Skeletal muscle tissue (tissue), 4 donors: ENCODE data around the gene EMID1. TPM values are rescaled to one million over a fixed set of nuclear protein-coding genes. Genes with fewer than 3 reads are reported as not detected.

Experiments
- H3K27ac ChIP-seq: one replicate; pipeline ENCODE4 v1.7.0; 2013; ENCODE audit warnings: mild to moderate bottlenecking, low read depth, low read length, inconsistent platforms
- H3K27me3 ChIP-seq, 3 donors: one replicate each; pipeline ENCODE4 v1.7.0; 2013; ENCODE audit warnings: low read length in 3 of 3; ENCODE audit not compliant: control insufficient read depth in 3 of 3, insufficient read depth in 3 of 3
- H3K36me3 ChIP-seq, 3 donors: one replicate each; pipeline ENCODE4 v1.7.0; 2013; ENCODE audit warnings: low read length in 3 of 3; ENCODE audit not compliant: control insufficient read depth in 3 of 3, insufficient read depth in 3 of 3
- H3K4me1 ChIP-seq, 3 donors: one replicate each; pipeline ENCODE4 v1.7.0; 2013; ENCODE audit warnings: low read length in 3 of 3, mild to moderate bottlenecking in 3 of 3; ENCODE audit not compliant: control insufficient read depth in 3 of 3, insufficient read depth in 3 of 3
- H3K4me3 ChIP-seq, 3 donors: one replicate each; pipeline ENCODE4 v1.7.0; 2013; ENCODE audit warnings: low read length in 3 of 3
- H3K9ac ChIP-seq, 3 donors: one replicate each; pipeline ENCODE4 v1.7.0; 2013; ENCODE audit warnings: low read length in 3 of 3, mild to moderate bottlenecking in 3 of 3, moderate library complexity in 2 of 3, low read depth in 1 of 3
- H3K9me3 ChIP-seq, 3 donors: one replicate each; pipeline ENCODE4 v1.7.0; 2013; ENCODE audit warnings: low read length in 3 of 3; ENCODE audit not compliant: control insufficient read depth in 3 of 3
- total RNA-seq: library from RNA; depleted of rRNA; stranded (reverse); fragments of >200 nt; gene quantifications from one replicate; pipeline ENCODE4 v1.2.3, GENCODE V29; 2014
- donor health status: Osteomylitis.

Gene EMID1
- total RNA-seq, 1 donor from 2014 or later: 6.3 TPM

DNA sequence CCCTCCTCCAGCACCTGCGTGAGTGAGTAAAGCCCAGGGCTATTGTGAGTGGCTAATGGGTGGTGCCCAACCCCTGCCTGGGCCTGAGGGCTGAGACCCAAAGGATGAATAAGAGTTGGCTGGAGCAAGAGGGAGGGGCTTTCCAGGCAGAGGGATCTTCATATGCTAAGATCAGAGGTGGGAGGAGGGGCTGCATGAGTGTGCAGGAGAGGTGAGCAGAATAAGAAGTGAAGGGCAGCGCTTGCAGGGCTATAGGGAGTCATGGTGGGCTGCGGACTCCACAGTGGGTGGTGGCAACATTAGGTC, 3.9 kb downstream of the EMID1 start:
- no peak overlapping the region for H3K9ac ChIP-seq
- H3K36me3 ChIP-seq: no peaks in the 10 kb centered on the region
- H3K27ac ChIP-seq: no peak overlapping the region

DNA sequence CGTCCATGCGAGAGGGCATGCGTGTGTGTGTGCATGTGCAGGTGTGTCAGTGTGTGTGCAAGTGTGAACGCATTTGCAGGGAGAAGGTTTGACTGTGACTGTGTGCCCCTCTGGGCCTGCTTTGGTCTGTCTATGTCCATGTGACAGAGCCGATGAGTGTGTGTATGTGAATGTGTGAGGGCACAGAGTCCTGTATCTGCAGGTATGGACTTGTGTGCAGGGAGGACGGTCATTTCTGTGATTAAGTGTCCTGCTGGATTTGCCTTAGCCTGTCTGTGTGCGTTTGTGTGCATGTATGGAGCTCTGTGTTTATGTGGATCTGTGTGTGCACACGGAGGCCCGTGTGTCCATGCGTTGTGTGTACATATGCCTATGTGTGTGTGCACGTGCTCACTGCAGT, 5.4 kb downstream of the EMID1 start:
- H3K4me1 ChIP-seq: peaks cover 2 to 4% (median 4%) of the 10 kb centered on the region in 3 donors

More for the DNA sequence above, 3.9 kb downstream of the EMID1 start:
- no peaks in the 10 kb centered on the region for H3K9me3 ChIP-seq
- peaks cover 3 to 6% (median 5%) of the 10 kb centered on the region in 3 donors for H3K4me1 ChIP-seq
- no peak overlapping the region for H3K4me3 ChIP-seq
- H3K27me3 ChIP-seq: peaks cover 9 to 20% (median 19%) of the 10 kb centered on the region in 3 donors

DNA sequence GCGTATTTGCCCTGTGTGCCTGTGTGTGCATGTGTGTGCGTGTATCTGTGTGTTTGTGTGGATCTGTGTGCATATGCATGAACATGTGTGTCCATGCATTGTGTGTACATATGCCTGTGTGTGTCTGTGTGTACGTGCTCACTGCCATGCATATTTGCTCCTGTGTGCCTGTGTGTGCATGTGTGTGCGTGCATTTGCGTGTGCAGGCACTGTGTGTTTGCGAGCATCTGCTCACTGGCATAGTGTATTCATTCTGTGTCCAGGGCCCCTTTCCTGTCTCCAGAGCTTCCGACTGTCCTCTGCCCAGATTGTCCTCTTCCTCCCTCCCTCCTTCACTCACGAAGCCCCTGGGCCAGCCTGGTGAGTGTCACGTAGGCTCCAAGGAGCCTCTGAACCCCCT, 5.8 kb downstream of the EMID1 start:
- Histone ChIP-seq H3K36me3 (no peaks in the 10 kb centered on the region), H3K9ac (no peak overlapping the region), H3K27me3 (peaks cover 4 to 15% (median 13%) of the 10 kb centered on the region in 3 donors), H3K9me3 (no peaks in the 10 kb centered on the region), H3K27ac (no peak overlapping the region), H3K4me3 (no peak overlapping the region), H3K4me1 (no peaks in the 10 kb centered on the region)

More for the DNA sequence above, 5.4 kb downstream of the EMID1 start:
- H3K36me3 ChIP-seq: no peaks in the 10 kb centered on the region
- H3K9me3 ChIP-seq: no peaks in the 10 kb centered on the region
- no peak overlapping the region for H3K4me3 ChIP-seq
- H3K27me3 ChIP-seq: peaks cover 8 to 19% (median 17%) of the 10 kb centered on the region in 3 donors
- H3K27ac ChIP-seq: no peak overlapping the region
- no peak overlapping the region for H3K9ac ChIP-seq

DNA sequence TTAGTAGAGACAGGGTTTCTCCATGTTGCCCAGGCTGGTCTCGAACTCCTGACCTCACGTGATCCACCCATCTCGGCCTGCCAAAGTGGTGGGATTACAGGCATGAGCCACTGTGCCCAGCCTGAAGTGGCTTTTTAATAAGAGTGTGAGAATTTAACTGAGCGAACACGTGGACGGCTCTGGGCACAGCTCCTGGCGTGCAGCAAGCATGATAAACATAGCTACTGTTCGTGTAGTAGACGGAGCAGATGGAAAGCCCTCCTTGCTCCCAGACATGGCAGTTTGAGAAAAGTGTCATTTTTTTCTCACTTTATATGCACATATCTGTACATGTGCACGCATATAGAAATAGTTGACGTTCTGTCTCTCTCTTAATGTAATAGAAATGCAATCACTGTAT, 7.0 kb downstream of the EMID1 start:
- H3K4me3 ChIP-seq: no peak overlapping the region
- H3K9me3 ChIP-seq: no peaks in the 10 kb centered on the region
- peaks cover 0 to 2% (median 0%) of the 10 kb centered on the region in 3 donors for H3K4me1 ChIP-seq
- H3K27me3 ChIP-seq: peaks cover 0 to 2% (median 1%) of the 10 kb centered on the region in 3 donors
- H3K27ac ChIP-seq: no peak overlapping the region
- H3K36me3 ChIP-seq: no peaks in the 10 kb centered on the region
- H3K9ac ChIP-seq: no peak overlapping the region

DNA sequence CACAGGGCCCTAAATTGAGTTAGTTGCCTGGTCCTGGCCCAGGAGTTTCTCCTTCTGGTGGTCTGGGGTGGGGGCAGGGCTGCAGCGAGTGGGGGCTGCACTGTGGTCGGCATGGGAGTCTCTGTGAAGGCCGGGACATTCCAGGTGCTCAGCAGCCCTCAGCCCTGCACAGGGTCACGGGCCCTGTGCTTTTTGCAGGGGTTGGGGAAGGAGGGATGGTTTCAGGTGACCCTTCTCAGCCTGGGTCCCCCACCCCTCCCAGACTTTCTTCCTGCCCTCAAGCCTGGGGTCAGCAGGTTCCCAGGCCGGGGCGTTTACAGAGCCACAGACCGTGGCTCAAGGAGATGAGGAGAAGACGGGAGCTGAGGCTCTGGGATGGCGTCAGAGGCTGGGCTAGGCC, 7.8 kb downstream of the EMID1 start:
- Histone ChIP-seq H3K4me3 (no peak overlapping the region), H3K9me3 (no peaks in the 10 kb centered on the region), H3K36me3 (no peaks in the 10 kb centered on the region), H3K27me3 (no peaks in the 10 kb centered on the region), H3K27ac (no peak overlapping the region), H3K9ac (no peak overlapping the region), H3K4me1 (peaks cover 0 to 2% (median 0%) of the 10 kb centered on the region in 3 donors)

DNA sequence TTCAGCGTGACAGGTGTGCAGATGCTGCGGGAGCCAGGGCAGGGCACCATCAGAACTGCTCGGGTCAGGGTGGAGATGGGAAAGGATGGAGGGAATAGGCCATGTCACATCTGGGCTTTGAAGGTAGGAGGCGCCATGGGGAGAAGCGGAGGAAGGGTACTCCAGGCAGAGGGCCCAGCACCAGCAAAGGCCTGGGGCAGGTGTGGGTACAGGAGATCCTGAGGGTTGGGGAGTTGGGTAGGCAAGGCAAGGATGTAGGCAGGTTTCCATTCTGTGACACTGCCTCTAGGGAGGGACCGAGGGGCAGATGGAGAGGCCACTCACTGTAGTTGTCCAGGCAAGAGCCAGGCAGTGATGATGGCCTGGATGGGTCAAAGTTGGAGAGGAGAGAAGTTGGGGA, 8.5 kb downstream of the EMID1 start:
- H3K36me3 ChIP-seq: no peaks in the 10 kb centered on the region
- no peak overlapping the region for H3K9ac ChIP-seq
- no peaks in the 10 kb centered on the region for H3K9me3 ChIP-seq
- H3K4me1 ChIP-seq: peaks cover 0 to 2% (median 0%) of the 10 kb centered on the region in 3 donors
- no peak overlapping the region for H3K27ac ChIP-seq
- no peak overlapping the region for H3K4me3 ChIP-seq
- H3K27me3 ChIP-seq: no peaks in the 10 kb centered on the region

DNA sequence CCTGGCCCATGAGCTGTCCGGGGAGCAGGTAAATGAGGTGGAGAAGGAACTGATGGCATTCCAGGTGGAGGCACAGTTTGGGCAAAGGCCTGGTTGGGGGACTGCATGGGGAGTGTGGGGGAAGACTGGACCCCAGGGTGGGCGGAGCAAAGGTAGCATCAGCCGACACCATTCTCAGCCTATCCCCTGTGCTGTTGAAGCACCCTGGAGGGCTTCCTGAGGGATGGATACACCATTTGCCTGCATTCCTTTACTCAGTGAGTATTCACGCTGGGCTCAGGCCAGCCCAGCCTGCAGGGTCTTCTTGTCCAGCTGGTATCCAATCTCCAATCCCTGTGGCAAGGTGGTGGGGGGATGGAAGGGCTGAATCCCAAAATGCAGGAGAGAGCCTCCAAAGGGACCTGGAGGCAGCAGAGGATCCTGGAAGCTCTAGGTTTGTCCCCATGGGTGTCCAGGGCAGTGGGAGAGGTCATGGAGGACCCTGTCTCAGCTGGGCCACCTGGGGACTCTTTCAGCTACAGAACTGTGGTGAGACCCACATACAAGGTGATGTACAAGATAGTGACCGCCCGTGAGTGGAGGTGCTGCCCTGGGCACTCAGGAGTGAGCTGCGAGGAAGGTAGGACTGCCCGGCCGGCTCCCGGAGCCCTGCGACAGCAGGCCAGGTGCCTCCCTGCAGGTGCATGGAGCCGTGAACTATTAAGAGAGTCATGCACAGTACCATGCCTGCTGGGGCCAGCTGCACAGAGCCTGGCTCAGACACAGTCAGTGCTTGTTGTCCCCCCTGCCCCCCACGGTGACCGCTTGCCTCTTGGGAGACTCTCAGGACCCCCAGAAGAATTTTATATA, 9.5 kb downstream of the EMID1 start:
- H3K9me3 ChIP-seq: no peaks in the 10 kb centered on the region
- H3K27me3 ChIP-seq: no peaks in the 10 kb centered on the region
- H3K4me1 ChIP-seq: peaks cover 0 to 2% (median 0%) of the 10 kb centered on the region in 3 donors
- H3K36me3 ChIP-seq: no peaks in the 10 kb centered on the region
- H3K9ac ChIP-seq: no peak overlapping the region
- no peak overlapping the region for H3K27ac ChIP-seq
- no peak overlapping the region for H3K4me3 ChIP-seq

DNA sequence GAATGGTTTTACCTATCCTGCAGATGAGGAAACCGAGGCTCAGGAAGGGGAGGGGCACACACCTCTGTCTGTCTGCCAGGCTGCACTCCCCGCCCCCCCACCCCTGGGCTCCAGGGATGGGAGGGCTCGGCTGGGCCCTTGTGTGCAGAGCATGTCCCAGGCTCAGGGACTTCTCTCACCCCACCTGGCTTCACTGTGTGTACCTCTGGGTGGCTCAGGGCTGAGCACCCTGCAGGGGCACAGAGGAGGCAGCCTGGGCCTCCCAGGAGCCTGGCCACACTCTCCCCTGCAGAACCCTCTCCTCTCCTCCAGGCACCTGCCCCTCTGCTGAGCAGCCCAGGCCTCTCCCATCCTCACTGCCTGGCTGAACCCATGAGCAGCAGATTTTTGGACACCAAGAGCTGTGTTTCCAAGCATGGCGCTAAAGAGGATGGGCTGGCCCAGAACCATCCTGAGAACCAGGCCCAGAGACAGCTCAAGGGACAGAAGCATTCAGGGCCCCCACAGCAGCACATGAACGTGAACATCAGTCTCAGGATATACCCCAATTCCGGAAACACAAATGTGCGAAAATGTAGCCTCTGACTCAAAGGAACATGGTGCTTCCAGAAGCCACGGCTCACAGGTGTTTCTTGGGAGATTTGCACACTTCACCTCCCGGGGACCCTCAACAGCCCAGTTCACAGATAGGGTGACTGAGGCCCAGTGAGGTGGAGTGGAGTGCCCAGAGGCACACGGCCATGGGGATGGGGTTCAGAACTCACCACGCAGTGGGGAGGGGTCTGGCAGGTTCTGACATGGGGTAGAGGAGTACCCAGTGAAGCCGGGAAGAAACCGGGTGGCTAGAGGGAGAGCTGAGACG, 10.5 kb downstream of the EMID1 start:
- H3K36me3 ChIP-seq: no peaks in the 10 kb centered on the region
- H3K9ac ChIP-seq: no peak overlapping the region
- H3K4me3 ChIP-seq: no peak overlapping the region
- H3K9me3 ChIP-seq: no peaks in the 10 kb centered on the region
- H3K27ac ChIP-seq: no peak overlapping the region
- H3K4me1 ChIP-seq: peaks cover 0 to 2% (median 0%) of the 10 kb centered on the region in 3 donors
- no peaks in the 10 kb centered on the region for H3K27me3 ChIP-seq

DNA sequence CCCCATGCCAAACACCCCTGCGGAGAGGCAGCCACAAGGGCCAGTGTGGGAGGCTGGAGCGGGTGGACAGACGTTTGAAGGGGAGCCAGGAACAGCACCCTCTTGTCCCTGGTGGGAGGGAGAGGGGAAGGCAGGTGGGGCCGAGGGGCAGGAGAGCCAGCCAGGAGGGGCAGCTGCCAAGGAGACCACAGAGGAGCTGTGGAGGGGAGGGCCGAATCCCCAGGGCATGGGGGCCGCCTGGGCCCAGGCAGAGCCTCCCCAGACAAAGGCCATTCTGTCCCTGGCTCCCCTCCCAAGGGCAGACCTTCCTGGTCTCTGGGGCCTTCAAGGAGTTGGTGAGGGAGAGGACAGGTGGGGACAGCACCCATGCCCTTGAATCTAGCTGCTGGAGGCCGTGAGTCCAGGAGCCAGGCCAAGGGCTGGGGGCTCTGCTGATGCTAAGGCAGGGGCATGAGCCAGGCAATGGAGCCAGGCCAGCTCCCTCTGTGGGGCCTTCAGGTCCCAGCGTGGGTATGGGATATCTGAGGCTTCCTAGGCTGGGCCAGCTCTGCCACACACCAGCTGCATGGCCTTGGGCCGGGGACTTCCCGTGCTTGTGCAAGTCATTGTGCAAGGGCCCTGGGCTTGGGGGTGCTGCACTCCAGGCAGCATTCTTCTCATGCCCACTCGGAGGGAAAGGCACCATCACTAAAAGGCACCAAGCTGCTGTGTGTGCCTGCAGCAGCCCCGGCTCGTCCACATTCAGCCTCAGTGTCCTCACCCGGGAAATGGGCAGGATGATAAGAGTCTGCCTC, 11.4 kb downstream of the EMID1 start:
- H3K27me3 ChIP-seq: no peaks in the 10 kb centered on the region
- no peaks in the 10 kb centered on the region for H3K9me3 ChIP-seq
- H3K9ac ChIP-seq: no peak overlapping the region
- H3K4me3 ChIP-seq: no peak overlapping the region
- H3K27ac ChIP-seq: no peak overlapping the region
- H3K36me3 ChIP-seq: no peaks in the 10 kb centered on the region
- H3K4me1 ChIP-seq: peaks cover 0 to 2% (median 0%) of the 10 kb centered on the region in 3 donors
